ENCODE results near the gene CFLAR. TPM values are rescaled to one million over a fixed set of nuclear protein-coding genes. Genes with fewer than 3 reads are reported as not detected.

Gene CFLAR
- total and polyA plus RNA-seq, 9 of the 15 experiments (the other 6 are each of a cell fraction or from before 2014, with no cell fraction given) = 27.5 to 102 (median 54.0) TPM

- TF ChIP-seq REST (IDR thresholded peaks at IDR 0.05; ENCODE audit: borderline replicate concordance) (0 out of 2 replicates have a peak, but pooled peaks have one; percentile 3), REST (CRISPR knock-in tag; IDR thresholded peaks at IDR 0.05; ENCODE audit: low read depth) (no peak), BRCA1 (IDR thresholded peaks at IDR 0.05) (no peak), BRCA1 (CRISPR knock-in tag; IDR thresholded peaks at IDR 0.05) (no peak), SOX6 (IDR thresholded peaks at IDR 0.05) (peak; percentile 59; the same call in 1 of the 2 replicates), THAP7 (CRISPR knock-in tag; IDR thresholded peaks at IDR 0.05) (peak; percentile 46; the same call in 1 of the 2 replicates), POLR2AphosphoS2 (IDR thresholded peaks at IDR 0.05; ENCODE audit: low read length) (peak; percentile 79; the same call in 1 of the 2 replicates), ZNF398 (CRISPR knock-in tag; IDR thresholded peaks at IDR 0.05) (no peak), PREB (CRISPR knock-in tag; IDR thresholded peaks at IDR 0.05) (no peak), CC2D1A (IDR thresholded peaks at IDR 0.05) (peak; percentile 81), E2F3 (CRISPR knock-in tag; IDR thresholded peaks at IDR 0.05) (no peak)
Measured at GRCh38 chr2:201071479-201072200, 44.3 kb upstream of the CFLAR start, which contains the start of the genes HYCC2 and NDUFB3 (continued).

Measured in K562 (cell line).